Activated B cell treated with CpG ODN at 0.5 μM for 24 hours (primary cell): ENCODE results near the gene CDK5R2. TPM values are rescaled to one million over a fixed set of nuclear protein-coding genes. Genes with fewer than 3 reads are reported as not detected.

Experiments
- ATAC-seq: fragments of 200-7000 bp; cut with Tn5 transposase; one replicate; pipeline ENCODE4 v1.10.0; 2021; ENCODE audit warnings: low read depth, mild to moderate bottlenecking, moderate library complexity
- CTCF ChIA-PET: fragments of 350-600 bp; sonication (Branson Sonifier 250); formaldehyde crosslinking; loops from one replicate; lab custom pipeline; 2021; ENCODE audit warnings: antibody characterized with exemption; lab: Charles Lee
- POLR2A ChIA-PET: fragments of 350-600 bp; sonication (Branson Sonifier 250); formaldehyde crosslinking; loops from one replicate; lab custom pipeline; 2021; ENCODE audit warnings: antibody characterized with exemption; lab: Charles Lee
- DNase-seq: peaks from one replicate; pipeline ENCODE4 v3.0.0; 2022
- H3K27ac Mint-ChIP-seq: one replicate; pipeline ENCODE4 v1.8.0; 2020; ENCODE audit warnings: mixed read lengths
- H3K27me3 Mint-ChIP-seq: one replicate; pipeline ENCODE4 v1.8.0; 2021; ENCODE audit warnings: mixed read lengths
- H3K36me3 Mint-ChIP-seq: one replicate; pipeline ENCODE4 v1.8.0; 2021; ENCODE audit warnings: low read depth, mixed read lengths
- H3K4me1 Mint-ChIP-seq: one replicate; pipeline ENCODE4 v1.8.0; 2021; ENCODE audit warnings: mixed read lengths
- H3K4me3 Mint-ChIP-seq: one replicate; pipeline ENCODE4 v1.8.0; 2020; ENCODE audit warnings: mild to moderate bottlenecking, mixed read lengths
- H3K9me3 Mint-ChIP-seq: one replicate; pipeline ENCODE4 v1.8.0; 2020; ENCODE audit warnings: mixed read lengths
- intact Hi-C: fragments of 100-400 bp; cut with micrococcal nuclease; formaldehyde crosslinking; loops from one replicate; pipeline ENCODE4 v1.15.1; 2024
- total RNA-seq: library from RNA; stranded (reverse); gene quantifications from 2 replicates; pipeline ENCODE4 v1.2.3, GENCODE V29; 2022
- TF ChIP-seq, protein P1 (sequence below): fragments of 200-600 bp; IDR thresholded peaks from one replicate; pipeline ENCODE4 v1.8.0; 2022; ENCODE audit warnings: antibody characterized with exemption, mild to moderate bottlenecking

The CDK5R2 gene
- total RNA-seq, 1 donor from 2014 or later, result not detected

DNA sequence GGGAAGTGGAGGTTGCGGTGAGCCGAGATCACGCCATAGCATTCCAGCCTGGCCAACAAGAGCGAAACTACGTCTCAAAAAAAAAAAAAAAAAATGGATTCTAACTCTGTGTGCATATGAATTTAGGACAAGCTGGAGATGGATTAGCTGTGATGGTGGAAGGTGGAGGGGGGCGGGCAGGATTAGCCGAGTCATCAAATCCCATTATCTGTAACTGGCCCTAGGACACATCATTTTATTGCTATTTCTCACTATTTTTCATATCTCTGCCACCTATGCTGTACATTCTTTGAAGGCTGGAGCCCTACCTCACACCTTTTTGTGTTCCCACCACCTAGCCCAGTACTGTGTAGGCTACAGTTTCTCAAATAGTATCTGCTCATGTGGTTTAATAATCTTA is 7.3 kb upstream of the CDK5R2 start:
- intact Hi-C loops, result no loop called here
- CTCF ChIA-PET, result interaction anchor here (1.1 to 1.3 kb wide), 2 partner anchors 44 to 76 kb away, joined by 3 read pairs; no protein-coding TSS in a partner anchor
- H3K36me3 Mint-ChIP-seq, result no peaks in the 10 kb centered on the region
- DNase-seq, result no peak
- TF ChIP-seq, protein P1, sequence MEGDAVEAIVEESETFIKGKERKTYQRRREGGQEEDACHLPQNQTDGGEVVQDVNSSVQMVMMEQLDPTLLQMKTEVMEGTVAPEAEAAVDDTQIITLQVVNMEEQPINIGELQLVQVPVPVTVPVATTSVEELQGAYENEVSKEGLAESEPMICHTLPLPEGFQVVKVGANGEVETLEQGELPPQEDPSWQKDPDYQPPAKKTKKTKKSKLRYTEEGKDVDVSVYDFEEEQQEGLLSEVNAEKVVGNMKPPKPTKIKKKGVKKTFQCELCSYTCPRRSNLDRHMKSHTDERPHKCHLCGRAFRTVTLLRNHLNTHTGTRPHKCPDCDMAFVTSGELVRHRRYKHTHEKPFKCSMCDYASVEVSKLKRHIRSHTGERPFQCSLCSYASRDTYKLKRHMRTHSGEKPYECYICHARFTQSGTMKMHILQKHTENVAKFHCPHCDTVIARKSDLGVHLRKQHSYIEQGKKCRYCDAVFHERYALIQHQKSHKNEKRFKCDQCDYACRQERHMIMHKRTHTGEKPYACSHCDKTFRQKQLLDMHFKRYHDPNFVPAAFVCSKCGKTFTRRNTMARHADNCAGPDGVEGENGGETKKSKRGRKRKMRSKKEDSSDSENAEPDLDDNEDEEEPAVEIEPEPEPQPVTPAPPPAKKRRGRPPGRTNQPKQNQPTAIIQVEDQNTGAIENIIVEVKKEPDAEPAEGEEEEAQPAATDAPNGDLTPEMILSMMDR, result no peak
- POLR2A ChIA-PET, result no interaction called here
- no peaks in the 10 kb centered on the region for H3K9me3 Mint-ChIP-seq
- peaks cover 37% of the 10 kb centered on the region for H3K27me3 Mint-ChIP-seq
- H3K27ac Mint-ChIP-seq, result no peak overlapping the region
- no peak overlapping the region for H3K4me3 Mint-ChIP-seq
- no peaks in the 10 kb centered on the region for H3K4me1 Mint-ChIP-seq
- ATAC-seq, result no peak

DNA sequence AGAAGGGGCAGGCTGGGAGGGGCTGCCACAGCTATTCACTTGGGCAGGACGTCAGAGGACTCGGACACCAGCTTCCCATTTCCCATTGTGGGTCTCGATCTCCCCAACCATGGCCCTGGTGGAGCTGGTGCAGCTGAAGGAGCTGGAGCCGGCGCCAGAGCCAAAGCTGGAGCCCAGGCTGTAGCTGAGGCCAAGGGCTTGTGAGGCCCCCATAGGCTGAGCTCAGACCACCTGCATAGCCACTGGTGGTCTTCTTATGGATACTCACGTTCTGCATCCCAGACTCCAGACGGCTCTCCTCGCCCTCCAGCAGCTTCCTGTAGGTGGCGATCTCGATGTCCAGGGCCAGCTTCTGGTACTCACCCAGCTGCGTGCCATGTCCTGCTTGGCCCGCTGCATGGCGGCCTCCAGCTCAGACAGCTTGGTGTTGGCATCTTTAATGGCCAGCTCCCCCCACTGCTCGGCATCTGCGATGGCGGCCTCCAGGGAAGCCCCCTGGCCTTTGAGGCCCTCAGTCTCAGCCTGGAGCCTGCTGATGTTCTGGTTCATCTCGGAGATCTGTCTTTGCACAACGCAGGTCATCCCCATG is 6.0 kb upstream of the CDK5R2 start:
- intact Hi-C loops, result no loop called here
- Mint-ChIP-seq H3K4me3 (no peak overlapping the region), H3K4me1 (no peaks in the 10 kb centered on the region), H3K9me3 (no peaks in the 10 kb centered on the region), H3K27me3 (peaks cover 44% of the 10 kb centered on the region), H3K36me3 (no peaks in the 10 kb centered on the region), H3K27ac (no peak overlapping the region)
- no peak for ATAC-seq
- POLR2A ChIA-PET, result interaction anchor here (0.7 kb wide), 1 partner anchor 9 kb away, joined by 3 read pairs; no protein-coding TSS in a partner anchor
- TF ChIP-seq, protein P1, result no peak
- DNase-seq, result no peak
- CTCF ChIA-PET, result interaction anchor here (1.2 to 1.3 kb wide), 2 partner anchors 55 to 77 kb away, joined by 3 read pairs; no protein-coding TSS in a partner anchor

DNA sequence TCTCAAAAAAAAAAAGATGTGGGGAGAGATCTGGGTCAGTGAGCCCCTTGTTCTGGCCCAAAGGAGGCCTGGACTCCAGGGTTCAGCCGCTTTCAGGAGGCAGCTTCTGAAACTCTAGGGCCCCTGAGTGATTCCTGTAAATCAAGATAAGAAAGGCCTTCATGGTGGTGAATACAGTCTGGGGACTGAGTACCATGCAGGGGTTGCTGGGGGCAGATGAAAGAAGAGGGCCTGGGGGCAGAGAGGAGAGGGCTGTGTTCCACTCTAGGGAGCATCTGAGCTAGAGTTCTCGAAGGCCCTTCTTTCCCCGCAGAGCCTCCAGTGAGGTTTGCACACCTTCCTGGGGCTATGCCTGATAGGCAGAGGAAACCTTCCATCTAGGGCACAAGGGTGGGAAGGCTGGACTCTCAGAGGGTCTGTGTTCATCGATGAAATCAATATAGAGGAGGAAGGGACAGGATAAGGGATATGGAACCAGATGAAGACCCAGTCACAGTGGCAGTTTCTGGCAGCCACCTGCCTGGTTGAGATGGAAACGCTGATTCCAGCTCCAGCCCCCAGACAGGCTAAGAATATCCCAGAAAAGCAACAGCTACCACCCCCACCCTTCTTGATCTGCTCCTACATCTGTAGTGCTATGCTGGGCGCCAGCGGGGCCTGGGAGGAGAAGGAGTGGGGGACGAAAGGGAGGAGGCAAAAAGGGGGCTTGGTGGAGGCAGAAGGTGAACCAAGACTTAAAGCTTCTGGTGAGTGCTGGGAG is 4.7 kb upstream of the CDK5R2 start:
- ATAC-seq (no peak), DNase-seq (no peak)
- ChIA-PET CTCF (no interaction called here), POLR2A (no interaction called here)
- Mint-ChIP-seq H3K4me1 (peaks cover 6% of the 10 kb centered on the region), H3K27ac (no peak overlapping the region), H3K27me3 (peaks cover 50% of the 10 kb centered on the region), H3K4me3 (no peak overlapping the region), H3K36me3 (no peaks in the 10 kb centered on the region), H3K9me3 (no peaks in the 10 kb centered on the region)
- TF ChIP-seq, protein P1, result no peak
- intact Hi-C loops, result no loop called here

DNA sequence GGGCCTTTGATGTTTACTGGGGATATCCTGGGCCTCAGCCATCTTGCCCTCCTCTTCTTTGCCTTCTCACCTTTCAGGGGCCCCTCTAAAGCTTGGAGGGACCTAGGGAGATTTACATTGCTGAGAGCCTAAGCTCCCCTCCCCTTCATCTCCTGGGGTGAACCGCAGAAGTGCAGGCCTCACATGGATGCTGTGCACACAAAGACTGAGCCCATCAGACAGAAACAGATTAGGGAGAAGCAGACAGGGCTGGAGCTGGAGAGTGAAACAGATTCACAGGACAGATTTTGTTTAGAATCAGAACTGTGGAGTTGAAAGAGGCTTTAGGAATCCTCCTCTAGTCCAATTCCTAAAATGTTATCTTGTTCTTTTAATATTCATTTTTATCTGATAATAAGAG is 3.4 kb upstream of the CDK5R2 start:
- ATAC-seq (no peak), DNase-seq (no peak)
- Mint-ChIP-seq H3K36me3 (no peaks in the 10 kb centered on the region), H3K27ac (no peak overlapping the region), H3K4me1 (peaks cover 12% of the 10 kb centered on the region), H3K4me3 (no peak overlapping the region), H3K27me3 (peaks cover 46% of the 10 kb centered on the region), H3K9me3 (no peaks in the 10 kb centered on the region)
- intact Hi-C loops, result no loop called here
- CTCF ChIA-PET, result no interaction called here
- POLR2A ChIA-PET, result no interaction called here
- TF ChIP-seq, protein P1, result no peak

DNA sequence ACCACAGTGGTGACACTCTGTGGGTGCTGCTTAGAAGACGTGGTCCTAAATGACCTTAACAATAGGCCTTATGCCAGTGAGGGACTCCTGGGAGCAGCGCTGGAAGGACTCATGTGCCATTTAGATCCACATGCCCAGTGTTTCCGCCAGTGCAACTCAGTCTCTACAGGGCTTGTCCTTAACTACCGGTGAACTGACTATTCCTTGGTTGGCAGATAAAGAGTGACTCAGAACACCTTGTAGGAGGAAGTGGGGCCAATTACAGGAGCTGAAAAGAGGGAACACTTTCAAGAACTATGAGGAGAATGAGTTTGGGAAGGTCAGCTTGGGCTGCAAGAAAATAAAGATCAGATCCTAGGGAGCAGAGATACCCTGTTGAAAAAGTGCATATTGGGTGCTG is 1.8 kb upstream of the CDK5R2 start:
- H3K4me1 Mint-ChIP-seq, result peaks cover 15% of the 10 kb centered on the region
- DNase-seq, result no peak

More for the DNA sequence above, 1.8 kb upstream of the CDK5R2 start:
- intact Hi-C loops, result no loop called here
- TF ChIP-seq, protein P1, result no peak
- POLR2A ChIA-PET, result no interaction called here
- CTCF ChIA-PET, result interaction anchor here (2.1 kb wide), 1 partner anchor 81 kb away, joined by 6 read pairs; no protein-coding TSS in a partner anchor
- Mint-ChIP-seq H3K27me3 (peaks cover 48% of the 10 kb centered on the region), H3K4me3 (no peak overlapping the region), H3K27ac (no peak overlapping the region), H3K9me3 (no peaks in the 10 kb centered on the region), H3K36me3 (no peaks in the 10 kb centered on the region)
- no peak for ATAC-seq
